Keratinocyte (primary cell): ENCODE measurements around the gene FAM135A. TPM values are rescaled to one million over a fixed set of nuclear protein-coding genes. Genes with fewer than 3 reads are reported as not detected.

Experiments used
- DNase-seq: peaks from one replicate; pipeline ENCODE4 v3.0.0-alpha.2; 2011; ENCODE audit warnings: low read depth, missing footprints, low spot score
- FAIRE-seq: peaks from 2 replicates; lab custom pipeline; 2011; peaks lifted over from hg19 to GRCh38; lab: Jason Lieb, UNC
- H2AFZ ChIP-seq: 2 replicates; pipeline ENCODE4 v1.6.0; 2012; ENCODE audit warnings: low read length, control low read depth, inconsistent platforms; ENCODE audit not compliant: control insufficient read depth
- H3K27ac ChIP-seq: 2 replicates; pipeline ENCODE4 v1.5.1; 2011; ENCODE audit warnings: low read length; ENCODE audit not compliant: control insufficient read depth, insufficient read depth
- H3K27me3 ChIP-seq: 3 replicates; pipeline ENCODE4 v1.6.0; 2011; ENCODE audit warnings: low read length; ENCODE audit not compliant: control insufficient read depth, insufficient read depth; ENCODE audit errors: extremely low read depth
- H3K36me3 ChIP-seq, 2 experiments: 2 replicates in 1 of 2; 3 replicates in 1 of 2; pipeline ENCODE4 v1.5.1; 2011; ENCODE audit warnings: low read length in 2 of 2, mild to moderate bottlenecking in 1 of 2; ENCODE audit not compliant: control insufficient read depth in 2 of 2, insufficient read depth in 2 of 2; ENCODE audit errors: extremely low read depth in 1 of 2
- H3K4me1 ChIP-seq: 3 replicates; pipeline ENCODE4 v1.5.1; 2011; ENCODE audit warnings: low read length; ENCODE audit not compliant: control insufficient read depth, insufficient read depth; ENCODE audit errors: extremely low read depth
- H3K4me2 ChIP-seq: 3 replicates; pipeline ENCODE4 v1.6.0; 2011; ENCODE audit warnings: low read depth, low read length; ENCODE audit not compliant: control insufficient read depth, insufficient read depth; ENCODE audit errors: extremely low read depth
- H3K4me3 ChIP-seq, 3 experiments: fragments of 200-600 bp in 1 of 3; sonication (generic) in 1 of 3; 2 replicates in 2 of 3; 3 replicates in 1 of 3; pipeline ENCODE4 v1.5.1; 2011 to 2016; ENCODE audit warnings: low read length in 3 of 3, mild to moderate bottlenecking in 3 of 3, control low read depth in 2 of 3, inconsistent platforms in 1 of 3, low read depth in 1 of 3, mixed read lengths in 1 of 3, mixed run types in 1 of 3, moderate library complexity in 1 of 3; ENCODE audit not compliant: control insufficient read depth in 2 of 3, insufficient read depth in 2 of 3; ENCODE audit errors: extremely low read depth in 1 of 3
- H3K79me2 ChIP-seq: 2 replicates; pipeline ENCODE4 v1.6.0; 2012; ENCODE audit warnings: low read length; ENCODE audit not compliant: control insufficient read depth, insufficient read depth
- H3K9ac ChIP-seq: 3 replicates; pipeline ENCODE4 v1.6.0; 2011; ENCODE audit warnings: low read length; ENCODE audit not compliant: control insufficient read depth, insufficient read depth; ENCODE audit errors: extremely low read depth
- H3K9me1 ChIP-seq: 3 replicates; pipeline ENCODE4 v1.6.0; 2011; ENCODE audit warnings: low read length; ENCODE audit not compliant: control insufficient read depth, insufficient read depth; ENCODE audit errors: extremely low read depth
- H3K9me3 ChIP-seq: 2 replicates; pipeline ENCODE4 v1.5.1; 2012; ENCODE audit warnings: low read depth, low read length; ENCODE audit not compliant: control insufficient read depth
- H4K20me1 ChIP-seq: 3 replicates; pipeline ENCODE4 v1.6.0; 2011; ENCODE audit warnings: low read length; ENCODE audit not compliant: control insufficient read depth, insufficient read depth; ENCODE audit errors: extremely low read depth
- CTCF ChIP-seq, 3 experiments: IDR thresholded peaks in 1 of 3; conservative IDR thresholded peaks in 1 of 3; optimal IDR thresholded peaks in 1 of 3; 2 replicates in 2 of 3; 3 replicates in 1 of 3; pipeline versions ENCODE3 to v1.5.1; 2011; ENCODE audit warnings: low read length in 3 of 3, mild to moderate bottlenecking in 3 of 3, moderate library complexity in 2 of 3, control low read depth in 1 of 3, inconsistent platforms in 1 of 3; ENCODE audit not compliant: insufficient read depth in 2 of 3; ENCODE audit errors: extremely low read depth in 1 of 3
- EZH2 ChIP-seq: IDR thresholded peaks from one replicate; pipeline ENCODE4 v1.6.1; 2012; ENCODE audit warnings: inconsistent platforms, mild to moderate bottlenecking, low read length, moderate library complexity
- dilution Hi-C: fragments of 300-500 bp; cut with MboI; formaldehyde crosslinking; loops from one replicate; pipeline ENCODE4 v1.7.0; 2020; ENCODE audit warnings: low sequenced_read_pairs; ENCODE audit not compliant: extremely low pct_ligation_motif_present
- polyA plus RNA-seq, 5 experiments: library from polyadenylated mRNA; depleted of rRNA in 3 of 5; stranded (reverse) in 3 of 5; stranded (forward) in 1 of 5; unstranded in 1 of 5; fragments of >200 nt; gene quantifications; 1 replicate in 1 of 5; 2 replicates in 3 of 5; 3 replicates in 1 of 5; pipeline versions ENCODE4 v1.2.1 to v1.2.3, GENCODE V29; 2011 to 2012; ENCODE audit warnings: missing spikeins in 2 of 5, low read depth in 1 of 5, low replicate concordance in 1 of 5

FAM135A gene
- polyA plus RNA-seq, 1 donor (not counting 4 experiments of a cell fraction or from before 2014, with no cell fraction given) = 21.3 TPM

GRCh38 chr6:70415660-70416059, 2.4 kb downstream of the FAM135A start:
- Histone ChIP-seq H3K4me1 (peaks cover 17% of the 10 kb centered on the region), H3K4me3 (no peak overlapping the region), H3K9ac (no peak overlapping the region), H3K79me2 (peaks cover 39% of the 10 kb centered on the region), H3K9me1 (no peaks in the 10 kb centered on the region), H3K27me3 (no peaks in the 10 kb centered on the region), H3K27ac (no peak overlapping the region), H3K9me3 (no peaks in the 10 kb centered on the region), H2AFZ (no peak overlapping the region), H3K4me2 (peak overlapping the region; percentile 83), H4K20me1 (no peaks in the 10 kb centered on the region), H3K36me3 (peaks cover 4 to 6% of the 10 kb centered on the region in 2 experiments)
- DNase-seq = no peak
- FAIRE-seq = no peak
- no peak for TF ChIP-seq EZH2
- TF ChIP-seq CTCF (optimal IDR thresholded peaks at IDR 0.05 in 1 of 3, IDR thresholded peaks at IDR 0.05 in 1 of 3, conservative IDR thresholded peaks at IDR 0.05 in 1 of 3; ENCODE audit: extremely low read depth in 1 of 3, insufficient read depth in 2 of 3, low read length in 3 of 3) = no peak
- dilution Hi-C loops = no loop called here

DNA sequence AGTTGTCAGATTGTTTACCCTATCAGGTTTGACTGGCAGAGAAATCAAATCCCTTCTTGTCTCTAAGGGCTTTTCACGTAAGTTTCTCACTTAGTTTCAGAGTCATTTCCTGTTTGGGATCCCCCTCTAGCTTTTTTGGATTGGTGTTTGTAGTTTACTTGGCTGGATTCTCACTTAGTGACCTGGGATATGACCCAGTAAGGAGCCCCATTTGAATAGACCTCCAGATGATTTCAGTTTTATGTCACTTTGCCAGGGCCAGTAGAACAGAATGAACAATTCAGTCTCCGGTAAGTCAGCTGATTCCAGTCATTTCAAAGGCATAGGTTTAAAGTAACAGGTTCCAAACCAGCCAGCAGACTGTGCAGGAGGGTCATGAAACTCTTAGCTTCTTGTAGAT, 8.2 kb downstream of the FAM135A start:
- dilution Hi-C loops = no loop called here
- Histone ChIP-seq H4K20me1 (no peaks in the 10 kb centered on the region), H3K4me2 (no peak overlapping the region), H3K27ac (no peak overlapping the region), H3K36me3 (peaks cover 4 to 6% of the 10 kb centered on the region in 2 experiments), H3K4me1 (peaks cover 3% of the 10 kb centered on the region), H3K4me3 (no peak overlapping the region), H2AFZ (no peak overlapping the region), H3K27me3 (no peaks in the 10 kb centered on the region), H3K79me2 (peaks cover 22% of the 10 kb centered on the region), H3K9ac (no peak overlapping the region), H3K9me3 (no peaks in the 10 kb centered on the region), H3K9me1 (no peaks in the 10 kb centered on the region)
- no peak for DNase-seq
- no peak for TF ChIP-seq CTCF (optimal IDR thresholded peaks at IDR 0.05 in 1 of 3, IDR thresholded peaks at IDR 0.05 in 1 of 3, conservative IDR thresholded peaks at IDR 0.05 in 1 of 3; ENCODE audit: extremely low read depth in 1 of 3, insufficient read depth in 2 of 3, low read length in 3 of 3)
- TF ChIP-seq EZH2 = no peak
- no peak for FAIRE-seq
